DND-41 (cell line): ENCODE data around the gene CTSE.

Experiments used
- EZH2 ChIP-seq: IDR thresholded peaks from 3 replicates; pipeline ENCODE4 v1.6.1; 2012; ENCODE audit warnings: borderline replicate concordance, low read depth, mild to moderate bottlenecking, moderate library complexity, low read length, inconsistent platforms; ENCODE audit not compliant: severe bottlenecking
- TF ChIP-seq, protein P1 (sequence below): IDR thresholded peaks from 2 replicates; pipeline ENCODE4 v1.5.1; 2012; ENCODE audit warnings: borderline replicate concordance, low read length, moderate library complexity, mild to moderate bottlenecking; ENCODE audit not compliant: poor library complexity, severe bottlenecking; ENCODE audit errors: extremely low read depth

GRCh38 chr1:205992218-205992882 is 31.3 kb downstream of the CTSE start:
- TF ChIP-seq, protein P1, sequence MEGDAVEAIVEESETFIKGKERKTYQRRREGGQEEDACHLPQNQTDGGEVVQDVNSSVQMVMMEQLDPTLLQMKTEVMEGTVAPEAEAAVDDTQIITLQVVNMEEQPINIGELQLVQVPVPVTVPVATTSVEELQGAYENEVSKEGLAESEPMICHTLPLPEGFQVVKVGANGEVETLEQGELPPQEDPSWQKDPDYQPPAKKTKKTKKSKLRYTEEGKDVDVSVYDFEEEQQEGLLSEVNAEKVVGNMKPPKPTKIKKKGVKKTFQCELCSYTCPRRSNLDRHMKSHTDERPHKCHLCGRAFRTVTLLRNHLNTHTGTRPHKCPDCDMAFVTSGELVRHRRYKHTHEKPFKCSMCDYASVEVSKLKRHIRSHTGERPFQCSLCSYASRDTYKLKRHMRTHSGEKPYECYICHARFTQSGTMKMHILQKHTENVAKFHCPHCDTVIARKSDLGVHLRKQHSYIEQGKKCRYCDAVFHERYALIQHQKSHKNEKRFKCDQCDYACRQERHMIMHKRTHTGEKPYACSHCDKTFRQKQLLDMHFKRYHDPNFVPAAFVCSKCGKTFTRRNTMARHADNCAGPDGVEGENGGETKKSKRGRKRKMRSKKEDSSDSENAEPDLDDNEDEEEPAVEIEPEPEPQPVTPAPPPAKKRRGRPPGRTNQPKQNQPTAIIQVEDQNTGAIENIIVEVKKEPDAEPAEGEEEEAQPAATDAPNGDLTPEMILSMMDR: no peak
- no peak for TF ChIP-seq EZH2
